GM18519 (cell line): ENCODE measurements around the gene CNPY4.

Experiments used
- ATAC-seq: cut with Tn5 transposase; IDR thresholded peaks from one replicate; pipeline ENCODE4 v1.9.1; 2021; ENCODE audit warnings: mild to moderate bottlenecking, moderate library complexity; ENCODE audit not compliant: unreplicated experiment, low FRiP score

CNPY4 gene

GRCh38 chr7:100090527-100091410 lies 28.7 kb upstream of the CNPY4 start:
- ATAC-seq: no peak

- no peak for ATAC-seq
These were observed 27.8 kb upstream of the CNPY4 start for GRCh38 chr7:100091411-100092181.

GRCh38 chr7:100093054-100093453 lies 26.4 kb upstream of the CNPY4 start:
- no peak for ATAC-seq

GRCh38 chr7:100093498-100093897 lies 25.9 kb upstream of the CNPY4 start:
- no peak for ATAC-seq

GRCh38 chr7:100093925-100094486 lies 25.4 kb upstream of the CNPY4 start:
- no peak for ATAC-seq

- no peak for ATAC-seq
These were observed 24.1 kb upstream of the CNPY4 start for GRCh38 chr7:100095289-100095688.

GRCh38 chr7:100095704-100096103 lies 23.7 kb upstream of the CNPY4 start:
- no peak for ATAC-seq

- ATAC-seq: no peak
These were observed 20.5 kb upstream of the CNPY4 start for GRCh38 chr7:100098913-100099312.

- ATAC-seq: no peak
These were observed 20.0 kb upstream of the CNPY4 start for GRCh38 chr7:100099452-100099851.

- ATAC-seq: no peak
These were observed 18.9 kb upstream of the CNPY4 start for GRCh38 chr7:100100420-100101015.

GRCh38 chr7:100101016-100101862 lies 18.2 kb upstream of the CNPY4 start, which contains the start of the genes AP4M1 and MCM7:
Gene AP4M1, plus strand, starts transcription at chr7:100101643. Its CDS starts 72 bp downstream, at chr7:100101715.
Gene MCM7, minus strand, starts transcription at chr7:100101397. Its CDS starts 103 bp downstream, at chr7:100101294.
- peak; percentile 56 for ATAC-seq

- no peak for ATAC-seq
These were observed 16.2 kb upstream of the CNPY4 start for GRCh38 chr7:100102950-100103840.

GRCh38 chr7:100105534-100105933 lies 13.9 kb upstream of the CNPY4 start:
- no peak for ATAC-seq

- ATAC-seq: no peak
These were observed 12.8 kb upstream of the CNPY4 start for GRCh38 chr7:100106633-100107032.

GRCh38 chr7:100107125-100107737 lies 12.2 kb upstream of the CNPY4 start:
- ATAC-seq: no peak

GRCh38 chr7:100107890-100108289 lies 11.5 kb upstream of the CNPY4 start:
- no peak for ATAC-seq

- no peak for ATAC-seq
These were observed 9.8 kb upstream of the CNPY4 start for GRCh38 chr7:100109521-100110163.

GRCh38 chr7:100111156-100111555 lies 8.3 kb upstream of the CNPY4 start:
- ATAC-seq: no peak
